OCI-LY1 (cell line): ENCODE results near the gene KRTAP4-8.

Experiments
- EZH2 ChIP-seq: fragments of 200-600 bp; sonication (generic), shearing (Covaris generic); IDR thresholded peaks from 2 replicates; pipeline ENCODE4 v1.8.0; 2017; ENCODE audit warnings: borderline replicate concordance, mixed run types, mild to moderate bottlenecking, antibody characterized with exemption, low read length, moderate library complexity, mixed read lengths
- TF ChIP-seq, protein P1 (sequence below): fragments of 200-600 bp; sonication (generic), shearing (Covaris generic); IDR thresholded peaks from 2 replicates; pipeline ENCODE4 v1.5.1; 2017; ENCODE audit warnings: mild to moderate bottlenecking, antibody characterized with exemption, low read length, moderate library complexity, mixed read lengths

DNA sequence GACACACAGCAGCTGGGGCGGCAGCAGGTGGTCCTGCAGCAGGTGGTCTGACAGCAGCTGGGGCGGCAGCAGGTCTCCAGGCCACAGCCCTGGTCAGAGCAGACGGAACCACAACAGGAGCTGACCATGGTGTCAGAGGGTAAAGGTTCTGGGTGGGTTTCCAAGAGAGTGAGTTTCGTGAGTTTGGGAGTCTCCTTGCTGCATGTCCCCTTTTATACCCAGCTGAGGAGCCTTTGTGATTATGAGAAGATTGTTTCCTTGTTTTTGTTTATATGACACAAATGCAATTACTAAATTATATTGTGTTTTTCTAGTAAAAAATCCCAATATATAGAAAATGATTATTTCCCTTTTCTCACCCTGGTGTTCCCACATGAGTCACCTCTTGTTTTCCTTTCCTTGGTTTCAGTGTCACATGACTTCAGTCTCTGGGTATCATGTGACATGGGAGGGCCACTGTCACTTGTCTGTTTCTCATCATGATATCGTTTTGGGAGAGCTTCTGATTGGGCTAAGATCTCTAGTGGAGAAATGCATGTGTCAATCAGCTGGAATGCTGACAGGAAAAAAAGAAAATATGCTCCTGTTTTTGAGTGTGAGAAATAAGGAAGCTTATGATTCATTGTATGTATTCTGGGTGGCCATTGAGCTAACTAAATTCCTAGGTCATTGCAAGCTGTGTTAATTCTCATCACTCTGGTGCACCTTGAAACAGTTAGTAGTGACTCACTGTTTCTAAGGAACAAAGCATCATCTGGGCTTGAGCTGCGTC, 42.6 kb upstream of the KRTAP4-8 start, which contains the start of gene KRTAP4-6:
- TF ChIP-seq, protein P1, sequence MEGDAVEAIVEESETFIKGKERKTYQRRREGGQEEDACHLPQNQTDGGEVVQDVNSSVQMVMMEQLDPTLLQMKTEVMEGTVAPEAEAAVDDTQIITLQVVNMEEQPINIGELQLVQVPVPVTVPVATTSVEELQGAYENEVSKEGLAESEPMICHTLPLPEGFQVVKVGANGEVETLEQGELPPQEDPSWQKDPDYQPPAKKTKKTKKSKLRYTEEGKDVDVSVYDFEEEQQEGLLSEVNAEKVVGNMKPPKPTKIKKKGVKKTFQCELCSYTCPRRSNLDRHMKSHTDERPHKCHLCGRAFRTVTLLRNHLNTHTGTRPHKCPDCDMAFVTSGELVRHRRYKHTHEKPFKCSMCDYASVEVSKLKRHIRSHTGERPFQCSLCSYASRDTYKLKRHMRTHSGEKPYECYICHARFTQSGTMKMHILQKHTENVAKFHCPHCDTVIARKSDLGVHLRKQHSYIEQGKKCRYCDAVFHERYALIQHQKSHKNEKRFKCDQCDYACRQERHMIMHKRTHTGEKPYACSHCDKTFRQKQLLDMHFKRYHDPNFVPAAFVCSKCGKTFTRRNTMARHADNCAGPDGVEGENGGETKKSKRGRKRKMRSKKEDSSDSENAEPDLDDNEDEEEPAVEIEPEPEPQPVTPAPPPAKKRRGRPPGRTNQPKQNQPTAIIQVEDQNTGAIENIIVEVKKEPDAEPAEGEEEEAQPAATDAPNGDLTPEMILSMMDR = no peak
- no peak for TF ChIP-seq EZH2
